K562 (cell line): ENCODE measurements around the gene ACSL3. TPM values are rescaled to one million over a fixed set of nuclear protein-coding genes. Genes with fewer than 3 reads are reported as not detected.
A peak's percentile ranks its signal among the peaks of the same experiment; 100 is the strongest.

Source experiments
- ATAC-seq: fragments of 200-7000 bp; cut with Tn5 transposase; 3 replicates; pipeline ENCODE4 v1.9.1; 2020; ENCODE audit warnings: moderate library complexity
- BruUV-seq: library from RNA; stranded (reverse); fragments of 400-500 nt; replicated peaks from 2 replicates; lab custom pipeline; 2021; lab: Mats Ljungman, UMichigan
- CTCF ChIA-PET: fragments of 300-600 bp; formaldehyde crosslinking; extraction: SDS; loops from one replicate; lab custom pipeline; 2021; ENCODE audit warnings: low intra/inter-chr PET ratio; lab: Yijun Ruan, JAX
- POLR2A ChIA-PET: fragments of 300-600, 350-650 bp; sonication (Branson Sonifier 250); formaldehyde crosslinking; extraction: SDS; loops from one replicate; lab custom pipeline; 2021; ENCODE audit warnings: antibody characterized with exemption, inconsistent platforms; lab: Yijun Ruan, JAX
- DNase-seq, 4 experiments: peaks; one replicate each; pipeline versions ENCODE4 v3.0.0 to v3.0.0-alpha.2; 2011 to 2018; ENCODE audit warnings: low spot score in 3 of 4, mixed read lengths in 3 of 4; ENCODE audit errors: extremely low read depth in 1 of 4
- FAIRE-seq: peaks from 2 replicates; lab custom pipeline; 2011; peaks lifted over from hg19 to GRCh38; lab: Jason Lieb, UNC
- H2AFZ ChIP-seq: 2 replicates; pipeline ENCODE4 v1.6.0; 2011; ENCODE audit warnings: low read depth, low read length, control low read depth, inconsistent platforms
- H3K27ac ChIP-seq: fragments of 200-600 bp; 3 replicates; pipeline ENCODE4 v1.8.0; 2011; ENCODE audit warnings: low read depth, mild to moderate bottlenecking, control low read depth, inconsistent platforms, low read length, moderate library complexity, mixed read lengths; ENCODE audit errors: extremely low read depth
- H3K27me3 ChIP-seq, 2 experiments: fragments of 300-600 bp in 1 of 2; 2 replicates in 1 of 2; 3 replicates in 1 of 2; pipeline versions ENCODE4 v1.6.0 to v1.8.0; 2011; ENCODE audit warnings: inconsistent platforms in 2 of 2, low read length in 2 of 2, mild to moderate bottlenecking in 1 of 2, mixed read lengths in 1 of 2, moderate library complexity in 1 of 2; ENCODE audit not compliant: control insufficient read depth in 2 of 2, insufficient read depth in 2 of 2
- H3K36me3 ChIP-seq: fragments of 300-600 bp; 3 replicates; pipeline ENCODE4 v1.8.0; 2011; ENCODE audit warnings: mild to moderate bottlenecking, low read length, inconsistent platforms; ENCODE audit not compliant: control insufficient read depth, insufficient read depth
- H3K4me1 ChIP-seq, 2 experiments: fragments of 200-600 bp in 1 of 2; replicated peaks in 1 of 2; 2 replicates in 1 of 2; 3 replicates in 1 of 2; pipeline versions ENCODE4 v1.5.1 to v1.8.0; 2011; ENCODE audit warnings: inconsistent platforms in 2 of 2, low read length in 2 of 2, mild to moderate bottlenecking in 1 of 2, mixed read lengths in 1 of 2, moderate library complexity in 1 of 2; ENCODE audit not compliant: control insufficient read depth in 2 of 2, insufficient read depth in 2 of 2
- H3K4me2 ChIP-seq: 2 replicates; pipeline ENCODE4 v1.6.1; 2011; ENCODE audit warnings: low read length, control low read depth, inconsistent platforms, mixed read lengths; ENCODE audit not compliant: insufficient read depth
- H3K4me3 ChIP-seq: fragments of 200-600 bp; sonication (generic), shearing (Covaris generic); 2 replicates; pipeline ENCODE4 v1.5.1; 2016; ENCODE audit warnings: control low read depth, inconsistent platforms
- H3K79me2 ChIP-seq: fragments of 200-600 bp; 3 replicates; pipeline ENCODE4 v1.8.0; 2011; ENCODE audit warnings: low read length, inconsistent platforms; ENCODE audit not compliant: control insufficient read depth, insufficient read depth
- H3K9ac ChIP-seq, 2 experiments: 2 replicates each; pipeline versions ENCODE4 v1.6.0 to v1.6.1; 2011; ENCODE audit warnings: low read depth in 2 of 2, low read length in 2 of 2, control low read depth in 1 of 2, inconsistent platforms in 1 of 2, mild to moderate bottlenecking in 1 of 2, mixed read lengths in 1 of 2; ENCODE audit not compliant: insufficient read depth in 1 of 2
- H3K9me1 ChIP-seq: one replicate; pipeline ENCODE4 v1.6.0; 2011; ENCODE audit warnings: inconsistent platforms, mild to moderate bottlenecking, low read length, moderate library complexity; ENCODE audit not compliant: control insufficient read depth, insufficient read depth
- H3K9me3 ChIP-seq: replicated peaks from 2 replicates; pipeline ENCODE4 v1.5.1; 2011; ENCODE audit warnings: low read depth, low read length, inconsistent platforms; ENCODE audit not compliant: control insufficient read depth, insufficient read depth
- H4K20me1 ChIP-seq: replicated peaks from 2 replicates; pipeline ENCODE4 v1.6.1; 2011; ENCODE audit warnings: low read length, inconsistent platforms, mixed read lengths; ENCODE audit not compliant: control insufficient read depth, insufficient read depth
- ARNT ChIP-seq, 2 experiments: fragments of 450-650 bp; IDR thresholded peaks; 2 replicates each; pipeline ENCODE4 v1.6.1; 2016; ENCODE audit warnings: mild to moderate bottlenecking in 1 of 2
- ASH1L ChIP-seq: fragments of 450-650 bp; IDR thresholded peaks from 2 replicates; pipeline ENCODE4 v1.6.1; 2018; ENCODE audit warnings: borderline replicate concordance, mild to moderate bottlenecking, low read depth; ENCODE audit not compliant: partially characterized antibody
- DEAF1 ChIP-seq: fragments of 450-650 bp; formaldehyde crosslinking; IDR thresholded peaks from 2 replicates; pipeline ENCODE4 v1.4.0; 2020; ENCODE audit warnings: mild to moderate bottlenecking, moderate library complexity
- ESRRB ChIP-seq: fragments of 250-450 bp; sonication (Bioruptor Pico); IDR thresholded peaks from 2 replicates; pipeline ENCODE4 v1.5.0; 2020; ENCODE audit warnings: mild to moderate bottlenecking, moderate library complexity, borderline replicate concordance
- ETV1 ChIP-seq: fragments of 450-650 bp; conservative IDR thresholded peaks from 2 replicates; pipeline ENCODE4 v1.6.1; 2016; ENCODE audit warnings: missing genetic modification characterization, control low read depth, low read depth, missing compliant biosample characterization
- HDAC2 ChIP-seq: fragments of 450-650 bp; IDR thresholded peaks from 2 replicates; pipeline ENCODE4 v1.6.1; 2016; ENCODE audit warnings: mild to moderate bottlenecking
- HOMEZ ChIP-seq: fragments of 250-450 bp; sonication (Bioruptor Pico); IDR thresholded peaks from 2 replicates; pipeline ENCODE4 v1.4.0; 2020; ENCODE audit warnings: mild to moderate bottlenecking, moderate library complexity
- RCOR1 ChIP-seq, 2 experiments: IDR thresholded peaks; 2 replicates each; pipeline ENCODE4 v1.6.1; 2012; ENCODE audit warnings: low read depth in 2 of 2, low read length in 2 of 2, borderline replicate concordance in 1 of 2, improper control_type of control experiment in 1 of 2
- WGBS: fragments of 100-300 bp; shearing (Covaris generic); methylation state at CpG from one replicate; pipeline ENCODE4 v1.1.6; 2016; ENCODE audit warnings: low coverage, mixed read lengths; ENCODE audit not compliant: insufficient coverage; ENCODE audit errors: missing lambda C conversion rate; 5-methylcytosine and 5-hydroxymethylcytosine counted together
- in situ Hi-C: fragments of 300-500 bp; cut with MboI; formaldehyde crosslinking; loops from 4 replicates; pipeline ENCODE4 v1.15.0; 2018; ENCODE audit warnings: inconsistent platforms, mixed read lengths
- intact Hi-C: fragments of 100-400 bp; cut with micrococcal nuclease; formaldehyde crosslinking; loops from 2 replicates; pipeline ENCODE4 v1.14.2; 2022
- polyA plus RNA-seq, 8 experiments: library from polyadenylated mRNA; depleted of rRNA in 4 of 8; stranded (reverse) in 5 of 8; unstranded in 3 of 8; fragments of >200 nt; fragmentation: Nextera tagmentation in 2 of 8; fragmentation: Illumina TruSeq in 1 of 8; extraction: Ambion mirVana in 2 of 8; extraction: Trizol in 1 of 8; gene quantifications; 2 replicates each; pipeline versions ENCODE4 v1.2.1 to v1.2.3, GENCODE V29; 2011 to 2014; ENCODE audit warnings: inconsistent platforms in 1 of 8, missing spikeins in 1 of 8
- total RNA-seq, 7 experiments: library from RNA; depleted of rRNA in 6 of 7; stranded (reverse); fragments of >200 nt in 6 of 7; fragmentation: Illumina TruSeq in 2 of 7; extraction: Trizol in 2 of 7; gene quantifications; 2 replicates each; pipeline versions ENCODE4 v1.2.1 to v1.2.3, GENCODE V29; 2011 to 2021; ENCODE audit warnings: low replicate concordance in 1 of 7

ACSL3 gene
- total and polyA plus RNA-seq, 9 of the 15 experiments (the other 6 are each of a cell fraction or from before 2014, with no cell fraction given), result 21.3 to 123 (median 85.2) TPM

GRCh38 chr2:222982010-222982908, 121.4 kb downstream of the ACSL3 start (continued):
- TF ChIP-seq HOMEZ (CRISPR knock-in tag), result no peak
- TF ChIP-seq ARNT (IDR thresholded peaks at IDR 0.05), result no peak
- TF ChIP-seq DEAF1 (CRISPR knock-in tag), result peak; percentile 80
- peak in 1 of 2 experiments; percentile 39; a peak in 1 of 4 replicates for TF ChIP-seq RCOR1 (IDR thresholded peaks at IDR 0.05; ENCODE audit: borderline replicate concordance in 1 of 2, low read depth in 2 of 2, low read length in 2 of 2)

- intact Hi-C loops, result loop anchor here (1.0 to 5.0 kb wide), 2 partner anchors 59 to 118 kb away; no protein-coding TSS in a partner anchor
Measured at GRCh38 chr2:222982909-222983265, 122.1 kb downstream of the ACSL3 start.

More at GRCh38 chr2:222982909-222983265, 122.1 kb downstream of the ACSL3 start:
- 35% methylated on average over 3 of the region's 3 CpGs for WGBS
- POLR2A ChIA-PET, result interaction anchor here (1.3 kb wide), 1 partner anchor 11 kb away, joined by 3 read pairs; no protein-coding TSS in a partner anchor
- Histone ChIP-seq H3K4me2 (no peak overlapping the region), H4K20me1 (no peaks in the 10 kb centered on the region), H3K4me3 (no peak overlapping the region), H3K36me3 (no peaks in the 10 kb centered on the region), H2AFZ (no peak overlapping the region), H3K9me3 (no peaks in the 10 kb centered on the region), H3K9ac (no peak overlapping the region), H3K9me1 (no peaks in the 10 kb centered on the region), H3K79me2 (no peaks in the 10 kb centered on the region), H3K27ac (no peak overlapping the region), H3K4me1 (peaks cover 0 to 6% of the 10 kb centered on the region in 2 experiments; a peak in 1 of 5 replicates), H3K27me3 (no peaks in the 10 kb centered on the region)
- CTCF ChIA-PET, result no interaction called here
- BruUV-seq, result no TSS peak
- ATAC-seq, result no peak
- no peak for DNase-seq
- FAIRE-seq, result no peak
- in situ Hi-C loops, result no loop called here
- TF ChIP-seq HDAC2 (no peak), ETV1 (tag) (no peak), ASH1L (no peak), ESRRB (CRISPR knock-in tag) (no peak)
